ENCODE results near the gene RCBTB2. TPM values are rescaled to one million over a fixed set of nuclear protein-coding genes. Genes with fewer than 3 reads are reported as not detected.

The RCBTB2 gene
- total RNA-seq, 2 donors from 2014 or later, result 9.7 to 13.9 TPM

DNA sequence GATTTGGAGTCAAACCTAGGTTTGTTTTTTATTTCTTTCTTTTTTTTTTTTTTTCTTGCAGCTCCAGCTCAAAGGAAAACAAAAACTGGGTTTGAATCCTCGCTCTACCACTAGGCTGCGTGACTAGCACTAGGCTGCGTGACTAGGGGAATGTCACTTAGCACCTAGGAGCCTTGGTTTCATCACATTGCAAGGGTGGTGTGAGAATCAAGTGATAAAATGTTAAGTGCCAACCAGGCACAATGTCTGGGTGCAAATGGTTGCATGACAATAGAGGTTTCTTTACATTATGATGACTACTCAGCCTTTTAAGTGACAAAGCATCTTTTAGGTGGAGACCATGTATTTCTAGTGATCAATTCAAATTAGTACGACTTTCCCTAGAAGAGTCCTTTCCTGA, 27.9 kb downstream of the RCBTB2 start:
- no peak for DNase-seq
- ATAC-seq, result peak; percentile 24 to 46
- intact Hi-C loops (cut with DNase I), result loop anchor here in 1 of 2 donors (5.0 kb wide), 1 partner anchor 62 kb away; no protein-coding TSS in a partner anchor

DNA sequence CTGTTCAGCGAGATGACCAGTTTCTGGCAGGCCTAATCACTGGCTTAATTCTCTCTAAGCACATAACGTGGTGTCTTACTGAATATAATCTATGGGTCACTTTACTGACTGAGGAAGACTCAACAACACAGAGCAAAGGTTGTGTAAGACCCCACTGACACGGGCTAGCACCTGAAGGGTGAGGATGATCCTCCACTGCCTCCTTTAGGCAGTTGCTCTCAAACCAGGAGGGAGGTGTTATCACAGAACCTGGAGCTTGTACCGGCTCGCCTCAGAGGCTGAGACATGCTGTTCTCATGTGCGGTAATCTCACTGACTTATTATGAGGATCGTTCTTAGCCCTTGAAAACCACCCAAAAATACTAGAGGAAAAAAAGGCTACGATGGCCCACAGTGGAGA, 28.3 kb downstream of the RCBTB2 start:
- intact Hi-C loops (cut with DNase I), result loop anchor here in 1 of 2 donors (5.0 kb wide), 1 partner anchor 63 kb away; no protein-coding TSS in a partner anchor
- no peak for DNase-seq
- ATAC-seq, result no peak

DNA sequence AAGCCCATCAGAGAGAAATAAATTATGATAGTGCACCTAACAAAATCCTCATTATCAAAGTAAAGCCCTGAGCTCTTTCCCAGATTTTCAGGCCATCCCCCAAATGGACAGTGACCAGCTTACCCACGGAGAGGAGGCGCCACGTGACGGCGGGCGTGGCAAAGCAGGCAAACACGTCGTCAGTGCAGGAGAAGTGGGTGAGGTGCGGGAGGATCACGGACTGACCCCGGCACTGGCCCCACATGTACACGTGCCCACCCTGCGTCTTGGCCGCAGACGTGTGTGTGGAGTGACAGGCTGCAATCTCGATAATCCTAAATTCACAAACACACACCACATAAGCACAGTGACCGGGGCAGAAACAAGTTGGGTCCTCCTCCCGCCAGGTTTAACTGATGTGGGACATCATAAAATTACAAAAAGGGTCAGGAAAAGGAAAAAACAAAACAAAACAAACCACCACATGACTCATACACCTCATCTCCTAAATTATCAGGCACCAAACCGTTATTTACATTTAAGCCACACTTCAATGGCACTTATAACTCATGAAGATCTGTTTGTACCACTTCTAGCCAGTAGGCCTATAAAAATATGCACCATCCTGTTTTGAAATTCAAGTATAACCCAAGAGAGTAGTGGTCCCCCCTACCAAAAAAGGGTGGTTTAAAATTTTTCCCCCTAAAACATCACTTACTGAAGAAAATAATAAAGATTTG, 30.1 kb downstream of the RCBTB2 start:
- intact Hi-C loops (cut with DNase I), result no loop called here
- no peak for DNase-seq

DNA sequence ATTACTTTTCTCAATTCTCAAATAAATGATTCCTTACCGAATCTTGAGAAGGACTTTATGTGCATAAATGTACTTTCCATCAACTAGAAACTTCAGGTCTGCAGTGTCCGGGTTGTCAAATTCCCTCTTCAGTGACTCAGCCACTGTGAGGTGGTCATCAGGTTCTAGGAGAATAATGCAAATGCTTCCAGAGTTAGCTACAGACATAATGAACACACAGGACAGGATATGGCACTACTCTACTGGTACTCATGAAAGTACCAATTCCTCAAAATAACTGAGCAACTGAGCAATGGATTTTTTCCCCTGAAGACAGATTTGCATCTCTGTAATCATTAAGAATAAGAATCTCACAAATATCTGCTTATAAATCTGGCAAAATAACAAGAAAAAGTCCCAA, 31.2 kb downstream of the RCBTB2 start:
- intact Hi-C loops (cut with DNase I), result no loop called here
- no peak for DNase-seq

More for the DNA sequence above, 30.1 kb downstream of the RCBTB2 start:
- ATAC-seq, result no peak

DNA sequence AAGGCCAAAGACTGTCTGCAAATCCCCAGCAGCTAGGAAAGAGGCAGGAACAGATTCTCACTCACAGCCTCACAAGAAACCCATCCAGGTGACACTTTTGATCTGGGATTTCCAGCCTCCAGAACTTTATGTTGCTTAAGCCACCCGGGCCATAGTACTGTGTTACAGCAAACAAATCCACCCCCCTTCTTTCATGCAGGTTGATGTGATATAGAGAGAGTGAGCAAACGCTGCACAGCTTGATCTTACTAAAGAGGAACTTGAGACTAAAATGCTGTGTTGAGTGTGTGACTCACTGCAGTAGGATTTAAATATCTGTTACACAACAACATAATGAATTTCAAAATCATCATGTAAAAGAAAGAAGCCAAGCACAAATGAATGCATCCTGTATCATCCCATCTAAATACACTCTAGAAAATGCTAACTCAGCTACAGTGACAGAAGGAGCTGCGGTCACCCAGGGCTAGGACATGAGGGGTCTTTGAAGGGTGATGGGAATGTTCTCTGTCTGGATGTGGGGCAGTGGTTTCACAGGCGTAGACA, 32.2 kb downstream of the RCBTB2 start:
- no peak for DNase-seq
- ATAC-seq, result peak; percentile 35 to 77
- intact Hi-C loops (cut with DNase I), result no loop called here

More for the DNA sequence above, 31.2 kb downstream of the RCBTB2 start:
- no peak for ATAC-seq

DNA sequence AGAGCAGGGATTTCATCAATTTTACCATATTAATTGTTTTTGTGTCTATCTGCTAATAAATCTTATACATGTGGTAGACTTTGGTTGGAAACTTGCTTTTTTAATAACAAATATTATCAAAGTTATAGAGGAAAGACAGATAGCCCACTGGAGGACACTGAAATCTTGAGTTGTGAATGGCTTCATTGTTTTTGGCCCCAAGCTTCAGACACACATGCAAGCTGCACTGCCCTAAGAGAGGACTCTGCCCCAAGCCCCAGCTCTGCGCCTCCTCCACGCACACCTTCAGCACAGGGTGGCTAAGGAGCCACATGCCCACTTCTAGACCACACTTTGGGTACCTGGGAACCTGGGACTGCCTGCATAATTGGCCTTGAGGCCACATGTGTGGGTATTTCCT, 35.2 kb downstream of the RCBTB2 start:
- no peak for ATAC-seq
- intact Hi-C loops (cut with DNase I), result no loop called here
- no peak for DNase-seq

DNA sequence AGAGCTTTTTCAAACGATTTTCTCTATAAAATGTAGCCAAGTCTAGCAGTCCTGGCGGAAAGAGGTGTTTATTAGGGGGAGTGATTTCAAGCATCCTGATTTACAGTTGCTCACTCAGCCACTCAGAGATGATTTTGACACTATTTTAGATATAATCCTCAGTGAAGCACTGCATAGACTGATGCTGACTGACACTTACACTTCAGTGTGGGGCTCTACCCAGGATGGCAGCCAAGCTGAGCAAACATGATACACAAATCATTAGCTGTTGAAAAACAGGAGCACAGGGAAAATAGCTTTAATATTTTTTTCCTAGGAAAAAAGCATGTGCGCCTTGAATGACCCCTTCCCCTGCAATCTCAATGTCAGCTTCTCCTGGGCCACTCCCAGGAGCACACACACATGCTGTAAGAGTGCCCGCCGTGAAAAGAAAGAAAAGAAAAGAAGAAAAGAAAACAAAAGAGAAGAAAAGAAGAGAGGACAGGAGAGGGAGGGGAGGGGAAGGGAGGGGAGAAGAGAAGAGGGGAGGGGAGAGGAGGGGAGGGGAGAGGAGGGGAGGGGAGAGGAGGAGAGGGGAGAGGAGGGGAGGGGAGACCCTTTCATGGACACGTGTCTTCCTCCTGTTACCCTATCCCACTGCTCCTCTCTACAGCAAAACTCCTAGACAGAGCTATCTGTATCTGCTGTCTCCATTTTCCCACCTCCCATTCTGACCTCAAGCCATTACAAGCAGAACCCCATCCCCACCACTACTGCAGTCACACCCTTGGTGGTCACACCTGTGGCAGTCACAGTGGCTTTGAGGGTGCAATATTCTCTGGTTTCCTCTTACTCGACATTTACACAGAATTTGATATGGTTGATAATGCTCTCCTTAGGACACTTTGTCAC, 36.4 kb downstream of the RCBTB2 start:
- ATAC-seq, result no peak
- intact Hi-C loops (cut with DNase I), result no loop called here
- DNase-seq, result no peak

DNA sequence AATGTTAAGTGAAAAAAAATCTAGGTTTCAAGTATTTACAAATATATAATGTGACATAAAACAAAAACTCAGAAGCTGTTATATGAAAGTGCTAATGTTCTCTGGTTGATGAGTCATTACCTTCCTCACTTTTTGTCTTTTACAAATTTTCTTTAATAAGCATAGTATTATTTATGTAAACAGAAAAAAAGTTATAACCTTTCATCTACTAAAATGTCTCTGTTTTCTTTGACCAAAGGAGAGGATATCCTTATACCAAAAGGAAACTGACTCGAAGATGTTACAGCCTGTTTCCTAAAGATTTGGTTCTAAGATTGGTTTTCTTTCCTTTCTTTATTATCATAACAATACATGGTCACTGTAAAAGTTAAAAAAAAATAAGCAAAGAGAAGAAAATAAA, 38.0 kb downstream of the RCBTB2 start:
- intact Hi-C loops (cut with DNase I), result no loop called here
- no peak for ATAC-seq
- no peak for DNase-seq

DNA sequence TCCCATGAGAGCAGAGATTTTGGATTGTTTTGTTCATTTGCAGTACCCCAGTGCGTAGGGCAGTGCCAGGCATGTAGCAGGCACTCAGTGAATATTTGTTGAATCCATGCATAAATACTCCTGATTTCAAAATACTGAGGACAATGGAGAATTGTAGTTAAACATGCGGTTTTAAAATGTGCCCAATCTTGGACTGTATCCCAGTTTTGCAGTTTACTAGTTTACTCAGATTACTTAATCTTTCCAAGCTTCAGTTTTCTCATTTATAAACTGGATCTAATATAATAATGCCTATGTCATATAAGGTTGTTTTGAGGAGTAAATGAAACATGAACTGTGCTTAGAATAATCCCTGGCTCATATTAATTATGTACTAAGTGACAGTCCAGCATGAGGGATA, 39.0 kb downstream of the RCBTB2 start:
- ATAC-seq (no peak), DNase-seq (no peak)
- intact Hi-C loops (cut with DNase I), result no loop called here

DNA sequence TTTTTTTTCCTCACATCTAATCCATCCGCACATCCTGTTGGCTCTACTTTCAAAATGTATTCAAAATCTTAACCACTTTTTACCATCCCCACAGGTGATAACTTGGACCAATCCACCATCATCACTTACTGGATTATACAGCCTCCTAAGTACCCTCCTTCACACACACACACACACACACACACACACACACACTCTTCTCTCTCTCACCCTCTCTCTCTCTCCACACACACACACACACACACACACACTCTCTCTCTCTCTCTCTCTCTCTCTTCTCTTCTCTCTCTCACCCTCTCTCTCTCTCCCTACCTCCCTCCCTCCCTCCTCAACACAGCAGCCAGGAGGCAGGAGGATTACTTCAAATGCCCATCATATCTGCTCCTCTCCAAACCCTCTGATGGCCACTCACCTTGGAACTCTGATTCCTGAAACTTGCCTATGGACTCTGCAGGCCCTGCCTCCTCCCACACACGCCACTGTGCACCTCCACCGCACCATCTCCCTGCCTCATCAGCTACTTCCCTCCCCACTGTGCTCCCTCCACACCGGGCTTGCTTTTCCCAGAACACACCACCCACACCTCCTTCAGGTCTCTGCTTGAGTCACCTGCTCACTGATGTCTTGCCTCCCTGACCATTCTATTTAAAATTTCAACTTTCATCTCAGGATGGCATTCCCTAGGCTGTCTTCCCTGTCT, 39.7 kb downstream of the RCBTB2 start:
- intact Hi-C loops (cut with DNase I), result no loop called here
- peak; percentile 11 to 37 for ATAC-seq
- no peak for DNase-seq

DNA sequence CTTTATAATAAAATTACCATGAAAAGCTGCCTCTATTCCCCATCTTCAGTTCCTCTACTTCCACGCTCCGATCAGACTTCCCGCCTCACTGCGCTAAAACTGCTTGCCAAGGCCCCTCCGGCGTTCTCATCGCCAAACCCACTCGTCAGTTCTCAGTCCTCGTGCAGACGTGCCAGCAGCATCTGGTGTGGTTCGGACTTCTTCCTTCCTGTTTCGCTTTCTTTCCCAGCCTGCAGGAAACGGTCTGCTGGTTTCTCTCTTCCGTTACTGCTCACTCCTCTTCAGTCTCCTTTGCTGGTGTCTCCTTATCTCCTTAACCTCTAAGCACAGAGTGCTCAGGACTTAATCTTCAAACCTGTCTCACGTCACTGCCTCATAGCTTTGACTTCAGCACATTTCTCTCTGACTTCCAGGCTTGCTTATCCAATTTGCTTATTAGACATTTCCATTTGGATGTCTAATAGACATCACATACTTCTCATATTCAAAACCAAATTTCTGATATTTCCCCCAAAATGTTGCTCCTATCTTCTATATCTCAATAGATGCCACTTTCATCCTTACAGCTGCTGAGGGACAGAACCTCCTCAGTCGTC, 40.3 kb downstream of the RCBTB2 start:
- intact Hi-C loops (cut with DNase I), result no loop called here
- peak; percentile 94 to 96 for ATAC-seq
- DNase-seq, result peak; percentile 88

DNA sequence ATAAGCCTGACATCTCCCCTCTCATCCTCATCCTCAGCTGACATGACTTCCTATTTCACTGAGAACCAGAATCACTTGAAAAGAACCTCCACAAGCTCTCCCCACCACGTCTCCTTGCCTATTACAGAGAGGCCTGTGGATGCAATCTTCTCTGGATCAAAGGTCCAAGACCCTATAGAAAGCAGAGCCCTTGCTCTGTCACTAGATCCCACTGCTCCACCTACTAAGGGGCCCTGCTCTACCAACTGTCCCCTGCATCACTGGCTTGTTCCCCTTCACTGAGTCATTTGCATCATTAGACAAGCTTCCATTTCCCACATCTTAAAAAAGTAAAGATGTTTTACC, 40.8 kb downstream of the RCBTB2 start:
- peak; percentile 42 to 48 for ATAC-seq
- DNase-seq, result no peak
- intact Hi-C loops (cut with DNase I), result no loop called here

DNA sequence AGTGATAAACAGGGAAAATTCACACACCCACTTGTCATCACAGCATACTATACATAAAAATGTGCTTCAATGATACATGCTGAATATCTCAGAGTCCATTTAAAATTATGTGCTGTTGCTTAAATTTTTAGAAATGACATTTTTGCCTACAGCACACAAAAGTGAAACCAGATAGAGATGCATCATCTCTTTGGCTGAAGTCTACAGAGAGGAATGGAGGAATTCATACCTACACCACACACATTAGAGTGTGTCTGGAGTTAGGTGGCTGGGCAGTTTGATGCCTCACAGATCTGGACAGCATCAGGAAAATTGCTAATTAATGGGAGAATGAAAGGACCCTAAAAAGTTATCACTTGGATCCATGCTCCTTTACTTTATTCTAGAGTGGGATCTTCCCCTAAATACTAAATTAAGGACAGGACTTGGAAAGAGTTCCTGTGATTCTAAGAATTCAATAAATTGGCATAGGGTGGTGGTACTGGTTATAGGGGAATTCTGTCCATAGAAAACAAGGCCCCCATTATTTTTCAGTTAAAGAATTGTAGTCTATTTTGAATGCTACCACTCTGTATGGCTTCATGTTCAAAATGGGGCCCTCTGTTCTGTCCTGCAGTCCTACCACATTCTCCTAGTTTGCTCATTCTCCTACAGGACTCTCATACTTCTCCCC, 41.3 kb downstream of the RCBTB2 start:
- DNase-seq (no peak), ATAC-seq (peak in 1 of 2 donors; percentile 3)
- intact Hi-C loops (cut with DNase I), result no loop called here

DNA sequence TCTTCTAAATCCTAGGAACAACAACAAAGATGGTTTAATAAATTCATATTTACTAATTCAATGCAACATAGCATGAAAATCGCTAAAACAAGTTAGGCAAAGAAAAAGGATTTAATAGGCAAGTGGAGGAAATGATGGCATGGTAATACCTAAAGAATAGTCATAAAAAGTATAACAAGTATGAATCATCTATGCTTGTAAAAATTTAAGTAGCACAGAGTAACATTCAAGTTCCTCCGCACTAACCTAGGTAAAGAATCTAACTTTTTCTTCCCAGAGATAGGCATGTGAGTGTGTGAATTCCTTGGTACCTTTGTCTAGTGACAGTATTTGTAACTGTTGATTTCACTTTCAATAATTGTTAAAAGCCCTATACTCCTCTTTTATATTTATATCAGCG, 42.6 kb downstream of the RCBTB2 start:
- intact Hi-C loops (cut with DNase I), result no loop called here
- no peak for DNase-seq
- no peak for ATAC-seq

DNA sequence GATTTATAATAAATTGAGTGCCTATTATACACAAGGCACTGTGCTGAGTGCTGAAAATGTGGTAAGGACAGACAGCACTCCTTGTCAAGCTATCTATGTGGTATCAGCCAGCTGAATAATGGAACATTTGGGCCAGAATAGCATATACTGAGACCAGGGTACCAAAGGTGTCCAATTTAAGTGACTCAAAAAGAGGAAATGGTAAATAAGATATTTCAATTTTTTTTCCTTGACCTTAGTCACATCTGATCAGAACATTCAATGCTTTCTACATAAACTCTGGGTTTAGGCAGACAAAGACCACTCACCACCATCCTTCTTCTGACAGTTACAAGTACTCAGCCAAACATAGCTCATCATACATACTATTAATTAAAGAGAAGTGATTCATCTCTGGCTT, 43.2 kb downstream of the RCBTB2 start:
- ATAC-seq, result no peak
- DNase-seq, result no peak
- intact Hi-C loops (cut with DNase I), result no loop called here

DNA sequence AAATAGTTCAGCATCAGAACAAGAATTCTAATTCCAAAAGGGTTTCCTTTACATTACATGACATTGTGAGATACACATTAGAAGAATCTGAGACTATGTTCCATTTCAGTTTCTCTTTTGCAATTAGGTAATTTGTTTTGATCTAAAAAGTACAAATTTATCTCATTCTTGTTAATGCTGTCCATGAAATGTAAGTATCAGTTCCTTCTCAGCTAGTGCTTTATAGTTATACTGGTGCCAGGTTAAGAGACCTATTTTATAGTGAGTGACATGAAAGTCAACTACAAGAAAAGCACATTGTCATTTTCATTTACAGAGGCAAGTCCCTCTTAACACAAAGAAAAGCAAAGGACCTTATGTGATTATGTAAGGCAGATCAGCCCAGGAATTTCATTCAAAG, 43.9 kb downstream of the RCBTB2 start:
- ATAC-seq (no peak), DNase-seq (no peak)
- intact Hi-C loops (cut with DNase I), result no loop called here

DNA sequence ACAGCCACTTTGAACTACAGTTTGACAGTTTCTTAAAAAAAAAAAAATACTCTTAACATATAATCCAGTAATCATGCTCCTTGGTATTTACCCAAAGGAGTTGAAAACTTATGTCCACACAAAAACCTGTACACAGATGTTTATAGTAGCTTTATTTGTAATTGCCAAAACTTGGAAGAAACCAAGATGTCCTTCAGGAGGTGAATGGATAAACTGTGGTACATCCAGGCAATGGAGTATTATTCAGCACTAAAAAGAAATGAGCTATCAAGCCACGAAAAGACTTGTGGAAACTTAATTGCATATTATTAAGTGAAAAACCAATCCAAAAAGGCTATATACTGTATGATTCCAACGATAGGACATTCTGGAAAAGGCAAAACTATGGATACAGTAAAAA, 44.9 kb downstream of the RCBTB2 start:
- DNase-seq, result no peak
- no peak for ATAC-seq
- intact Hi-C loops (cut with DNase I), result no loop called here

DNA sequence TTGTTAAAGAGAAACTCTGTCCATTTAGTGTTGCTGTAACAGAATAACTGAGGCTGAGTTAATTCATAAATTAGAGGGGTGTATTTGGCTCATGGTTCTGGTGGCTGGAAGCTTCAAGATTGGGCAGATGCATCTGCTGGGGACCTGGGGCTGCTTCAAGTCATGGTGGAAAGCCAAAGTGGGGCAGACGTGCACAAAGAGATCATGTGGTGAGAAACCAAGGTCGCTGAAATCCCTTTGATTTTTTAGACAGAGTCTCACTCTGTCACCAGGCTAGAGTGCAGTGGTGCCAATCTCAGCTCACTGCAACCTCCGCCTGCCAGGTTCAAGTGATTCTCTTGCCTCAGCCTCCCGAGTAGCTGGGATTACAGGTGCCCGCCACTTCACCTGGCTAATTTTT, 46.0 kb downstream of the RCBTB2 start:
- DNase-seq (no peak), ATAC-seq (no peak)
- intact Hi-C loops (cut with DNase I), result no loop called here

DNA sequence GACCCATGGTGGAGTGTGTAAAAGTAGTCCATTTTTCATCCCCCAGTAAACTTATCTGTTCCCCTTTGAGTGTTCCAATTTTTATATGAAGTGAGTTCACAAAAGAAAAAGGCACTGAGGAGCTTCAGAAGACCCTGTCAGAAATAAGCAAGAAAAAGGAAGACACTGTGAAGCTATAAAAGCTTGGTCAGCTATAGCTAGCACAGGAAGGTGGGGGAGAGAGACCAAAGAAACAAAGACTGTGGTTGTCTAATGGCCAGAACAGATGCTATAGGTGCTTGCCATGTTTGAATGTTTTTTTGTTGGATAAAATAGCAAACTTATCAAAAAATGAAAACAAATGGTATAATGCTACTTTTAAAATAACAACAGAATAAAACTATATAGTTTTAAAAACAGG, 46.5 kb downstream of the RCBTB2 start:
- DNase-seq, result no peak
- intact Hi-C loops (cut with DNase I), result no loop called here
- no peak for ATAC-seq

All from left cardiac atrium (tissue), 4 donors.